Left forelimb (tissue), 1 donor: Measurements from ENCODE around the gene SPDYE6.
"Not testable (repeated sequence)": the region's sequence is repeated elsewhere in the genome, so short reads cannot be mapped to it uniquely, and the experiment has no call there.

Experiments used
- DNase-seq: peaks from one replicate; pipeline ENCODE4 v3.0.0-alpha.2; 2018; ENCODE audit warnings: low spot score

Gene SPDYE6

DNA sequence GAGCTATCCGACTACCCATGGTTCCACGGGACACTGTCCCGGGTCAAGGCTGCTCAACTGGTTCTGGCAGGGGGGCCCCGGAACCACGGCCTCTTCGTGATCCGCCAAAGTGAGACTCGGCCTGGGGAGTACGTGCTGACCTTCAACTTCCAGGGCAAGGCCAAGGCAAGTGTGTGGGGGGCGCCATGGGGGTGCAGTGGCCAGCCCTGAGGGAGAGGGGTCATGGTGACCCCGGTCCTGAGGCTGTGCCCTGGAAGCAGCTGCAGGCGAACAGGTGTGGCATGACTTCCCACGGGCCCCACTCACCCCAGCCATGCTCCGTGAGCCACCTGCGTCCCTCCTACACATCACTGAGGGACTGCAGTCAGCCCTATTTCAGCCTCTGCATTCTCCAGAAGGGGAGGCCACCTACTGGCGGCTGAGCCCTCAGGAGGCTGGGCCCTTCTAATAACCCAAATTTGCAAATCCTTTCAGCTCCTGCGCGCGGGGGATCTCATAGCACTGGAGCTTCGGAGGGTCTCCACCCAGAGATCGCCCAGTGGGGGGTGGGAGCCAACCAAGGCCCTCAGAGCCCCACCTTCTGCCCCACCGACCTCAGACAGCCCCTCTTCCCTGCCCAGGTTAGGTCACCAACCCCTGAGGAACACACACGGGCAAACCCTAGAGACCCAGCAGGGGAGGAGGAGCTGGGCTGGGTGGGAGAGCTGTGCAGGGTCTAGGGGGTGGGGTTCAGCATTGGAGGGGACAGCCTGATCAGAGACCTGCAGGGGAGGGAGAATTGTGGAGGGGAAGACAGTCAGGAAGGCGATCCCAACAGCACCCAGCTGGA lies 38.8 kb downstream of the SPDYE6 start:
- DNase-seq, result no peak

- no peak for DNase-seq
Measured at GRCh38 chr7:102313997-102314780, 42.1 kb downstream of the SPDYE6 start.

- no peak for DNase-seq
Measured at GRCh38 chr7:102312317-102312716, 43.9 kb downstream of the SPDYE6 start.

GRCh38 chr7:102310414-102310815 lies 45.8 kb downstream of the SPDYE6 start:
- DNase-seq, result no peak

DNA sequence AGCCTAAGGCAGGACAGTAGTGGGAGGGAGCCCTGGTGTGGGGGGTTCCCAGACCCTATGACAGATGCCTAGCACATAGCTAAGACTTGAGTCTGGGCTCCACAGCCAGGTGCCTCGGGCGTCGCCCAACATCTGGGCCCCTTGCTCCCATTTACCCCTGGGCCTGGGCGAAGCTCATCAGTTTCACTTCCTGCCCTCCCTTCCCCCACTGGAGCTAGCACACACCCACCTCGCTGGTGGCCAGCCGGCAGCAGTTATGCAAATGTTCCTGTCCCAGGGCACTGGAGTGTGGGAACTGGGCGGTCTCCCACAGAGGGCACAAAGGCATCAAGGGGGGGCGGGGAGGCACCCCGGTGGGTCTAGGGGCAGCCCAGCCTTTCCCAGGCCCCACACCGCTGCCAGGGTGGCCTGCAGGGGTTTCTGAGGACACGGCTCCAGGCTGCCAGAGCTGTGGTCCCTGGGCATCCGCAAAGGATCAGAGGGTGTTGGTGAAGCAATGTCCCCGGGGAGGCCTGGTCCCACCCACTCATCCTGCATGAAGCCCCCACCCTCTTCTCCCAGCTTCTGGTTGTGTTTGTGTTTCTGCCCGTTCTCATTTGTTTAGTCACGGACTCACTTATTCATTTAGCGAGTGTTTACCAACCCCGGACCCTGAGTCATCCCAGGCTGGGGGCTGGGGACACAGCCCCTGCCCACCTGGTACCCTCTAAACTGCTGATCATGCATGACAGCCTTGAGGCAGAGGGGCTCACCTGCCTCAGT lies 49.1 kb downstream of the SPDYE6 start:
- no peak for DNase-seq

GRCh38 chr7:102305414-102306268 lies 50.6 kb downstream of the SPDYE6 start:
- no peak for DNase-seq

- no peak for DNase-seq
Measured at GRCh38 chr7:102304668-102305067, 51.6 kb downstream of the SPDYE6 start.

- no peak for DNase-seq
Measured at GRCh38 chr7:102303669-102304422, 52.4 kb downstream of the SPDYE6 start.

- DNase-seq, result no peak
Measured at GRCh38 chr7:102302025-102302424, 54.2 kb downstream of the SPDYE6 start.

- not testable (repeated sequence) for DNase-seq
Measured at GRCh38 chr7:102301367-102301766, 54.9 kb downstream of the SPDYE6 start.

GRCh38 chr7:102300643-102301221 lies 55.5 kb downstream of the SPDYE6 start:
- no peak for DNase-seq

GRCh38 chr7:102297487-102298218 lies 58.6 kb downstream of the SPDYE6 start:
- no peak for DNase-seq

GRCh38 chr7:102296514-102296913 lies 59.7 kb downstream of the SPDYE6 start:
- no peak for DNase-seq

DNA sequence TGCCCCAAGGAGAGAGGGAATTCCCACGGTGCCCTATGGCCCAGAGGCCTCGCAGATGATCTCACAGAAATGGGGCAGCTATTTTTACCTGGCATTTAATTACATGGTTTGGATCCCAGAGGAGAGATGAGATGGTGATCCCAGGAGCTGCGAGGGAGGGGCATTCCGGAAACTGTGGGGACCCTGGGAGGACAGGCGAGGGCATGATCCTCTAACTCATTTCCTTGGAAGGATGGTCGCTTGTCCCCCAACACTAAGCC lies 60.1 kb downstream of the SPDYE6 start:
- no peak for DNase-seq
